ENCODE results near the gene PDK3. TPM values are rescaled to one million over a fixed set of nuclear protein-coding genes. Genes with fewer than 3 reads are reported as not detected.

The PDK3 gene
- total and polyA plus RNA-seq, 11 donors, result 2.4 to 20.3 (median 14.6) TPM

DNA sequence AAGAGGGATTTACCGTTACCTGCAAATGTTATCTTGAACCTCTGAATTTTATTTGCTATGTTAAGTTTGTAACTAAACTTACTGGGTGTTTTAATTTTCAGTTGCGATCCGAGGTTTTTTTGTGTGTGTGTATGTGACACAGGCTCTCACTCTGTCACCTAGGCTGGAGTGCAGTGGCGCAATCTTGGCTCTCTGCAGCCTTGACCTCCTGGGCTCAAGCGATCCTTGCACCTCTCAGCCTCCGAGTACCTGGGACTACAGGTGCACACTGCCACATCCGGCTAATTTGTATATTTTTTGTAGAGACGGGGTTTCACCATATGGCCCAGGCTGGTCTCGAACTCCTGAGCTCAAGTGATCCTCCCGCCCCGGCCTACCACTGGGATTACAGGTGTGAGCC lies 18.5 kb downstream of the PDK3 start:
- Histone ChIP-seq H3K9me3 (no peaks in the 10 kb centered on the region), H3K27me3 (no peaks in the 10 kb centered on the region), H3K4me3 (no peak overlapping the region), H3K4me1 (peaks cover 0 to 31% (median 1%) of the 10 kb centered on the region in 12 donors), H3K27ac (no peak overlapping the region), H3K36me3 (no peaks in the 10 kb centered on the region)
- intact Hi-C loops (cut with DNase I), result no loop called here
- whole genome bisulfite sequencing, 4 donors, result 94 to 99% (median 97%) methylated on average over 11 of the region's 11 CpGs
- ATAC-seq (no peak), DNase-seq (no peak)
- TF ChIP-seq CTCF (IDR thresholded peaks at IDR 0.05), result no peak
- no peak for TF ChIP-seq POLR2A (IDR thresholded peaks at IDR 0.05)

DNA sequence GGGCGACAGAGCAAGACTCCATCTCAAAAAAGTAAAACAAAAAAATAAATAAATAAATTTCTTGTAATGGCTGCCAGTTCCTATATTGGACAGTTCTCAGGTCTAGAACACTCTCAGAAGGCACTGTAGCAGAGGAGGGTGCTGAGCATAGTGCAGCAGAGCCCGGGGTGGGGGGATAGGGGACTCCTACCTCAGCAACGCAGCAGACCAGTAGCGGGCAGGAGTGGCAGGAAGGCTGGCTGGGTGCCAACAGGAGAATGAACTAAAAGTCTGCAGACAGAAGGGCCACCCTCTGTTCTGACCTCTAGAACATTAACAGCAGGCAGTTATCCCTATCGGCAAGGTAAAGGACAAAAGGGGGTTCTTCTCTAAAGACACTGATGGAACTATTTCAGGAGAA lies 20.2 kb downstream of the PDK3 start:
- TF ChIP-seq POLR2A (IDR thresholded peaks at IDR 0.05) (no peak), CTCF (IDR thresholded peaks at IDR 0.05) (no peak)
- intact Hi-C loops (cut with DNase I), result no loop called here
- no peak overlapping the region for H3K27ac ChIP-seq
- peaks cover 0 to 17% (median 0%) of the 10 kb centered on the region in 12 donors for H3K4me1 ChIP-seq
- no peak for ATAC-seq
- no peak overlapping the region for H3K4me3 ChIP-seq
- no peak for DNase-seq
- H3K27me3 ChIP-seq, result no peaks in the 10 kb centered on the region
- H3K9me3 ChIP-seq, result no peaks in the 10 kb centered on the region
- no peaks in the 10 kb centered on the region for H3K36me3 ChIP-seq
- 79 to 96% (median 84%) methylated on average over 5 of the region's 5 CpGs for WGBS, 4 donors

GRCh38 chrX:24485976-24486680 lies 21.0 kb downstream of the PDK3 start:
- intact Hi-C loops (cut with DNase I), result no loop called here
- no peaks in the 10 kb centered on the region for H3K27me3 ChIP-seq
- peaks cover 0 to 9% (median 0%) of the 10 kb centered on the region in 12 donors for H3K4me1 ChIP-seq

GRCh38 chrX:24487571-24487970 lies 22.5 kb downstream of the PDK3 start:
- Histone ChIP-seq H3K27me3 (no peaks in the 10 kb centered on the region), H3K36me3 (no peaks in the 10 kb centered on the region), H3K27ac (no peak overlapping the region), H3K4me3 (no peak overlapping the region), H3K4me1 (peaks cover 0 to 7% (median 0%) of the 10 kb centered on the region in 12 donors), H3K9me3 (no peaks in the 10 kb centered on the region)
- DNase-seq, result no peak
- 88 to 93% (median 91%) methylated on average over 3 of the region's 3 CpGs for WGBS, 4 donors
- intact Hi-C loops (cut with DNase I), result no loop called here
- no peak for ATAC-seq
- TF ChIP-seq POLR2A (IDR thresholded peaks at IDR 0.05) (no peak), CTCF (IDR thresholded peaks at IDR 0.05) (no peak)

More at GRCh38 chrX:24485976-24486680, 21.0 kb downstream of the PDK3 start:
- DNase-seq (no peak), ATAC-seq (no peak)
- no peaks in the 10 kb centered on the region for H3K9me3 ChIP-seq
- H3K4me3 ChIP-seq, result no peak overlapping the region
- no peak overlapping the region for H3K27ac ChIP-seq
- no peaks in the 10 kb centered on the region for H3K36me3 ChIP-seq
- 80 to 93% (median 89%) methylated on average over 8 to 10 of the region's 10 CpGs for WGBS, 4 donors
- TF ChIP-seq CTCF (IDR thresholded peaks at IDR 0.05), result no peak
- no peak for TF ChIP-seq POLR2A (IDR thresholded peaks at IDR 0.05)
